NK-92 (cell line): Measurements from ENCODE around the gene FBXL22.
"Not testable (repeated sequence)": the region's sequence is repeated elsewhere in the genome, so short reads cannot be mapped to it uniquely, and the experiment has no call there.

Experiments
- DNase-seq: peaks from one replicate; lab custom pipeline; 2025; ENCODE audit not compliant: unreplicated experiment; lab: John Stamatoyannopoulos, UW

FBXL22 gene

GRCh38 chr15:63611177-63611576 lies 14.0 kb downstream of the FBXL22 start:
- DNase-seq: no peak

GRCh38 chr15:63612300-63612699 lies 15.1 kb downstream of the FBXL22 start:
- no peak for DNase-seq

GRCh38 chr15:63615935-63616334 lies 18.7 kb downstream of the FBXL22 start:
- no peak for DNase-seq

- not testable (repeated sequence) for DNase-seq
These were observed 20.0 kb downstream of the FBXL22 start for GRCh38 chr15:63617147-63617546.

- DNase-seq: not testable (repeated sequence)
These were observed 20.4 kb downstream of the FBXL22 start for GRCh38 chr15:63617627-63618026.

- not testable (repeated sequence) for DNase-seq
These were observed 23.6 kb downstream of the FBXL22 start for GRCh38 chr15:63620760-63621159.

- no peak for DNase-seq
These were observed 26.2 kb downstream of the FBXL22 start for GRCh38 chr15:63623232-63623969.

GRCh38 chr15:63626955-63627354 lies 29.8 kb downstream of the FBXL22 start:
- no peak for DNase-seq

- no peak for DNase-seq
These were observed 31.1 kb downstream of the FBXL22 start for GRCh38 chr15:63628123-63628822.

GRCh38 chr15:63630036-63630751 lies 33.0 kb downstream of the FBXL22 start:
- DNase-seq: no peak

GRCh38 chr15:63633312-63633711 lies 36.1 kb downstream of the FBXL22 start:
- DNase-seq: no peak

- DNase-seq: no peak
These were observed 37.0 kb downstream of the FBXL22 start for GRCh38 chr15:63634154-63634553.

- DNase-seq: no peak
These were observed 39.4 kb downstream of the FBXL22 start for GRCh38 chr15:63636518-63637061.

- DNase-seq: no peak
These were observed 41.7 kb downstream of the FBXL22 start for GRCh38 chr15:63638839-63639238.

GRCh38 chr15:63640146-63640545 lies 43.0 kb downstream of the FBXL22 start:
- DNase-seq: no peak
